HG03095 (cell line): ENCODE results near the gene NRDE2.
A peak's percentile ranks its signal among the peaks of the same experiment; 100 is the strongest.

Source experiments
- ATAC-seq: cut with Tn5 transposase; IDR thresholded peaks from one replicate; pipeline ENCODE4 v1.9.1; 2021; ENCODE audit warnings: moderate library complexity; ENCODE audit not compliant: unreplicated experiment

Gene NRDE2

DNA sequence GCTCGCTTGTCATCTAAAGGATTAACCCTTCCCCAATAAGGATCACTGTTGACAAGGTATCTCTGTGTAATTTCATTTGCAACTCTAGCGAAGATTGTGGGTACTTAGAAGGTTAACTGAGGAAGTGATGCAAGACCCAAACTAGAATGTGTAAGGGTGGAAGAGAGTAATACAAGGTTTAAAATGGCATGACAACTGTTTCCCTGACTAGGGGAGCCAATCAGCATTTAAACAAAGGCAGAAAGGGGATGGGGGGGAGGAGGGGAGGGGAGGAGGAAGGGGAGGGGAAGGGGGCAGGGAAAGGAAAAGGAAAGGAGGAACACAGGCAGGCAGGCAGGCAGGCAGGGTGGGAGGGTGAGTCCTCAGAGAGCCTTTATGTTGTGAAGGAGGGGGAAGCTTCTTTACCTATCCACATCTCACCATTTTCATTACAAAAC, 31.1 kb downstream of the NRDE2 start:
- ATAC-seq = no peak

DNA sequence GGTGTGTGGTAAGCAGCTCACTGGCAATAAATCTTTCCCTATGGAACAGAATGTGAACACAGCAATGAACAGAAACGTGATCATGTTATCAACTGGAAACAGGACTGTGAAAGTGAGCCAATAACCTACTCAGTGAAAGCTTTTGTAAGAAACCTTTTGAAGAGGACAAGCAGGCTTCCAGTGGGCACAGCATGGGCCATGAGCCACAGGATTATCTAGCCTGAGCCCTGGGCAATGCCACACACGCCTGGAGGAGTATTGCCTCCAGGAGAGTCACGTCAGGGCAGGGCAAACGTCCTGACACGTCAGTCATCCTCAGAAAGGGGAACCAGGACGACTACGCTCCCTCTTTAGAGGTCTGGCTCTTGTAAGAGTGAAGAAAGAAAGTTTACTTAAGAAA, 32.3 kb downstream of the NRDE2 start:
- no peak for ATAC-seq

DNA sequence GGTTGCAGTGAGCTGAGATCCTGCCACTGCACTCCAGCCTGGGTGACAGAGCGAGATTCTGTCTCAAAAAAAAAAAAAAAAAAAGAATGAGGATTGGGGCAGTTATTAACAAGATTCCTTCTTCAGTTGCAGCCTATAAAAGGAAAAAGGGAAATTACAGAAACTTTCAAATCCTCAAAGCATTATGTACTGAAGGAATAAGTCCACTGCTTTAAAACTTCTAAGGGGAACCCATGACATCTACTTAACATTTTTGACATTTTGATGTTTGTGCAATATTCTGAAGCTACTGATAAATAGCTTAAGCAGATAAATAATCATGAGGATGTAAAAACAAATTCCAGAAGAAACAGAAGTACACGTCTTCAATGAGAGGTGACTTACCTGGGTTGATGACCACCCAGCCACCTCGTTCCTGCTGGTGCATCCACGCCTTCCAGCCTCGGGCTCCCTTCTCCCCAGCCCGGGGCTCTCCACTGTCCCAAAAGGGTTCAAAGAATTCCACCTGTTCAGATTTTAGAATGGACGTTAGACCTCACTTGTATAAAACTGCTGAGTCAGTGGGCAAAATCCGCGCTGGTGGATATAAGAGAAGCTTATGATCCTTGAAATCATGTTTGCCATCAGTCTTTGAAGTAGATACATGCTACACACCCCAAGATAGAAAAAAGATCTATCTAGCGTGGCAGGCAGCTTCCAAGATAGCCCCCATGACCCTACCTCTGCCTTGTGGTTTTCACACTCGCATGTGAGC, 33.7 kb downstream of the NRDE2 start:
- ATAC-seq = no peak

DNA sequence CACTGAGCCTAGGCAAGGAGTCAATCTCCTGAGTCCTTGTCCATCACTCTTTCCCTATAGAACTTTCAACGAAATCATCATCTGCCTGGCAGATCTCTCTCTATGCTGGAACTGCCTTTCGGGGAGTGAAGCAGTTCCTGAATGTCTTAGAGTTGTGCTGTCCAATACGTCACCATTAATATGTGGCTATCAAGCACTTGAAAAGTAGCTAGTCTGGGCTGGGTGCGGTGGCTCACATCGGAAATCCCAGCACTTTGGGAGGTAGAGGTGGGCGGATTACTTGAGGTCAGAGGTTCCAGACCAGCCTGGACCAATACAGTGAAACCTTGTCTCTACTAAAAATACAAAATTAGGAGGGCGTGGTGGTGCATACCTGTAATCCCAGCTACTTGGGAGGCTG, 35.1 kb downstream of the NRDE2 start:
- no peak for ATAC-seq

DNA sequence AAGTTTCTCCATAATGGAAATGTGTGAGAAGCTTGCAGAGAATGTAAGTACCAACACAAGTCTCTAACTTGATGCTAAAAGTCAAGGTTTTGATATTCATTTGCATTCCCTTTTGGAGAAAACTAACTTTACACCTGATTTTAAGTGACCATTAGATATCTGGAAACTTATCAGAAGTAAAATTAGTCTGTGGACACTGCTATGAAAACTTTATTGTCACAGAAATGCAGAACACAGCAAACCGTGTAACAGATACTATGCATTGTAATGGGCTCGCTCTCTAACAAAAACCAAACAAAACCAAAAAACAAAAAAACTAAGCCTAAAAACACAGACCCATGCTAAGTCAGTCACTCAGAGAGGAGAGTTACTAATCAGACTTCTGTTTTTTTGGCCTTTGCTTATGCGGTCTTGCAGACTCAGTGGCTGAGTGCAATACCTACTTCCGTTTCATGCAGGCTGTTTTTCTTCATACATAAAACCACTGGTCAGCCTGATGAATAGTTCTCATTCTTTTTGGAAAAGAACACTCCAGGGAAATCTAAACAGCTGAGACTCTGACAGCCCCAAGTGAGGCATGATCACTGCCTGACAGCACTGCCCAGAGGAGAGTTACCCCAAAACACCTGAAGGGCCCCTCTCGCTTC, 35.7 kb downstream of the NRDE2 start:
- no peak for ATAC-seq

DNA sequence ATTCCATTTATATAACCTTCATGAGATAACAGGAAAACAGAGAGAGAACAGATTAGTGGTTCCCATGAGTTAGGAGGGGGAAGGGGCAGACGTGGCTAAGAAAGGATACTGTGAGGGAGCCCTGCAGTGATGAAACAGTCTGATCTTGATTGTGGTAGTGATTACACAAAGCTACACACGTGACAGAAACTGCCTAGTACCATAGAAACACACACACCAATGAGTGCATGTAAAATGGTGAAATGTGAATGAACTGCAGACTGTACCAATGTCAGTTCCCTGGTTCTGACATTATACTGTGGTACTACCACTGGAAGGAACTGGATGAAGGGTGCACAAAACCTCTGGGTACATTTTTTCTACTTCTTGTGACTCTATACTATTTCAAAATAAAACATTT, 36.9 kb downstream of the NRDE2 start:
- no peak for ATAC-seq

DNA sequence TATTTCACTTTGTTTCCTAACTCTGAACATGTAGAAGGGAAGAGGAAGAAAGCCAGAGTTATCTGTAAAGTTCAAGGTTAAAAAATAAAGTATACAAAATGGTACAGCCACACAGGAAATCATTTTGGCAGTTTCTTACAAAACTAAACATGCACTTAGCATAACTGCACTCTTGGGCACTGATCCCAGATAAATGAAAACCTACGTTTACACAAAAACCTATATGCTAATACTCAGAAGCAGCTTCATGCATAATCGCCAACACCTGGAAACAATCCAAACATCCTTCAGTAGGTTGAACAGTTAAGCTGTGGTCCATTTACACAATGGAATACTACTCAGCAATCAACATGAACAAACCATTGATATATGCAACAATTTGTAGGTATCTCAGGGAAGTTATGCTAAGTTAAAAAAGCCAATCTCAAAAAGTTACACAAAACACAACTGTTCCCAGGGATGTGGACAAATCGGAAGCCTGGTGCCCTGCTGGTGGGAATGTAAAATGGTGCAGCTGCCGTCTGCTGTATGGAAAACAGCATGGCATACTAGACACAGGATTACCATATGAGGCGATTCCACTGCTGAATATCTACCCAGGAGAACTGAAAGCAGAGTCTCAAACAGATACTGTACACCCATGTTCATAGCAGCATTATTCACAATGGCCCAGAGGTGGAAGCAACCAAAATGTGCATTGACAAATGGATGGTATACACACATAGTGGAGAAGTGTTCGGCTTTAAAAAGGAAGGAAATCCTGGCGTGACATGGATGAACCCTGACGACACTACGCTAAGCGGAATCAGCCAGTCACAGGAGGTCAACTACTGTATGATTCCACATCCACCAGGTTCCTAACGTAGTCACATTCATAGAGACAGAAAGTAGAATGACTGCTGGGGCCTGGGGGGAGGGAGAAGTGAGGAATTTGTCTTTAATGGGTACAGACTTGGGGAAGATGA, 37.7 kb downstream of the NRDE2 start:
- no peak for ATAC-seq

DNA sequence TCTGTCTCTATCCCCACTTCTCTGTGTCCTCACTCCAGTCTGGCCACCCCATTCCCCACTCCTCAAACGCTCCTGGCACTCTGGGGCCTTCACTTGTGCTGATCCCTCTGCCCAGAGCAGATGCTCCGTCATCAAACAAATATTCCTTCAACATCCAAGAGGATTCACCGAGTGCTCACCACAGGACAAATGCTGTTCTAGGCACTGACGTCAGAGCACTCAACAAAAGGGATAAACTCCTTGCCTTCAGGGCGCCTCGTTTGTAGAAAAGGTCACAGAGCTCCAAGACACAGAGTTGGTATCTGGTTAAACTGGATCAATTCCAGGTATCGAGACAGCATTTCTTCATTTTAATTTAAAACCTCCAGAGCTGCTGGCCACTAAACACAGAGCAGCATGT, 40.0 kb downstream of the NRDE2 start:
- no peak for ATAC-seq

DNA sequence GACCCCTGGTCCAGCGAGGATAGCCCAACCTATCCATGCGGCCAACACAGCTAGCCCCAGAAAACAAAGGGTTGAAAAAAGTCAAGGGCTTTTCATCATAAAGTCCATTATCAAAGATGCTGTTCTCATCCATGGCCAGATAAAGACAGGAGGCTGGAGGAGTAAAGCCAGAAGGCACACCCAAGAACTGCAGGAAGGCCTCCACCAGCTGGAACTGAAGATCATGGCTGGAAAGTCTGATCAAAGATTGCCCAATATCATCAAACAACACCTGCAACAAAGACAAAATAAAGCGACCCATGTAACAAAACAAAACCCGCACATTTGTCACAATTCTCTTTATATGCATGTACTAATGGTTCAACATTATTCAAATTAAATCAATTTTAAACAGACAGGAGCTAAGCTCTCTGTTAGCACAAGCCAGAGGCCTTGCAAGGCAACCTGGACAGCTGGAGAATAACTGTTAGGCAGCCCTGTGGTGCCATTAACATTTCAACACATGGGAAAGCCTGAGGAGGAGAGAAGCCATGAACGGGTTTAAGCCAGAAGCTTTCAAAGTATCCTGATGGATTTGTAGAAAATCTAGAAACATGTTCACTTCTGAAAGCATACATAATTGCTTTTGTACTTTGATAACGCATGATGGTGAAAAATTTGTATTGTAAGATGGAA, 41.3 kb downstream of the NRDE2 start:
- no peak for ATAC-seq

DNA sequence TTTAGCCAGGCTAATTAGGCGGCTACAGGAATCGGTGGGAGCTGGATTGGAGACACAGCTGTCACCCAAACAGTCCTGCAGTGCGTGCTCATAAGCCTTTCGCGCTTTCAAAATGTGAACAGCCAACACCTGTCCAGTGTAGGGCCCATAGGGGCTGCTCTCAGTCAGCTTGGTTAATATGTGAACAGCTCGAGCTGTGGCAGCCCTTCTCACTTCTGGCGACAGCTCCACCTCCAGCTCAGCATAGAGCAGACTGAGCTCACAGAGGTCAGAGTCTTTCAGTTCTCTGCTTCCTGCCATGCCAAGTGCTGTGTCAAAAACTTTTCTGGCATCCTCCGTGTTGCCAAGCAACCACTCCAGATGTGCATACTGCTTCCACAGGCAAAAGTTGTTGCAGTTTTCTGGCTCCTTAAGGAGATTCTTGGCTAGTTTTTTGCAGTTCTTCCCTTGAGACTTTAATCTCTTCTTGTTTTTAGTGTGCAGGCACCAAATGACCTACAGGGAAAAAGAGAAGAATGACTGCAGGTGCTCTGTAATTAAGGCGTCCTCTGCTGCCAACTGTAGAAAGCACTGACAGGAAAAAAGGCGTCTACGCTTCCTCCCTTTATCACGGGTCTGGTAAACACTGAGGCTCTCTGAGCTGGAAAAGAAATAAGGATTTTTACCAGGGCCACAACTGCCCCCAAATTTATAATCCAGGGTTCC, 42.9 kb downstream of the NRDE2 start:
- peak; percentile 99 for ATAC-seq

DNA sequence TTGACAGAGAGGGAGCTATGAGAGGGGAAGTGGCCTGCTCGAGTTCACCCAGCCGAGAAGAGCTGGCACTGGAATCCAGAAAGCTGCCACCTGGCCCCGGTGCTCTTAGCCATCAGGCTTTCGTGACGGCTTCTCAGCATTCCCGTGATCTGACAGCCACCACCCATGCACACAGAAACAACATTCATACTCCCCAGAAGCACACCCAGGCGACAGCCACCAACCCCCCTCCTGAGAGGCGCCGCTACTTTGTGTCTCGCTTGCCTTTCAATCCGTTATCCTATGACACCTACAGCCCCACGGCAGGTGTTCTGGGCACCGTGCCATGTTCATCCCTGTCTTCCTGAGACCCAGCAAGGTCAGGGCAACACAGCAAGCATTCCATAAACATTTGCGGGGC, 44.0 kb downstream of the NRDE2 start:
- no peak for ATAC-seq

DNA sequence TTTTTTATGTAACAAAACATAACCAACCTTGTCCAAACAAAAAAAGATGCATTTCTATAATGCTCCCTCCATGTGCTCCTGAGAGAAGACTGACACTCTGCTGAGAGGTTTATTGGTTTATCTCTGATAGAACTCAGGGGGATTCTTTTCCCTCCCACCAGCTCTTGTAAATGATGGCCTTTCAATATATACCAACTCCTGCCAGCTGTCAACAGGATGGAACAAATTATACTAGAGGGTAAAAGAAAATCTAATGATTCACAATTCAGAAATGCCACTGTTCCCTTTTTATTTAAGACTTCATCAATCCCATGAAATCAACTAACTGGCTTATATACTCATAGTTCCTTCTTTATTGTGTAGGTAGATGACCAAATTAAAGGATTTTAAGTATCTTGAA, 50.0 kb downstream of the NRDE2 start:
- ATAC-seq = no peak

DNA sequence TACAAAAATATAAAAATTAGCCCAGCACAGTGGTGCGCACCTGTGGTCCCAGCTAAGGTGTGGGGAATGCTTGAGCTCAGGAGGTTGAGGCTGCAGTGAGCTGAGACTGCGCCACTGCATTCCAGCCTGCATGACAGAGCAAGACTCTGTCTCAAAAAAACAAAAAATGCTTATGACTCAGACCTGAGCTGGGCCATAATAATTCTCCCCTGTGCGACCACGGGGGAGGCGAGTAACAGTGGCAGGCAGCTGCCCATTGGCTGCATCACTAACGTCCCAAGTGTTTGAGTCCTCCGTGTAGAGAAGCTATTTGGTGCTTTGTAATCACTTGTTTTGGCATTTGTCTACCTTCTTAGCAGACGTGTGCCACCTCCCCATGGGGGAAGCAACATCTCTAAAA, 50.5 kb downstream of the NRDE2 start:
- no peak for ATAC-seq

DNA sequence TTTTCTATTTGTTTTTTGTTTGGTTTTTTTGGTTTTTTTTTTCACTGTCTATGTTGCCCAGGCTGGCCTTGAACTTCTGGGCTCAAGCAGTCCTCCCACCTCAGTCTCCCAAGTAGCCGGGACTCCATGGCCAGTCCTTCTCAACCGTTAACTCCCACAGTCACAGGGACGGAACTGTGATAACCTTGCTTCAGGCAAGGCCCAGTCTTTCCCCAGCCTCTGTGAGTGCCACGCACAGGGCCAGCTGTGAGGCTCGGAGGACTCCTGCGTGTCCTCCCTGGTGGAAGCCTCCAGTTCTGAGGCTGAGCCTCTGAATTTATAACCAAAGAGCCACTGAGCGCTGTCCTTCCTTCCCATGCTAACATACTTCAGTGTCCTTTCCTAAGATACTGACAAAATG, 51.6 kb downstream of the NRDE2 start:
- no peak for ATAC-seq

DNA sequence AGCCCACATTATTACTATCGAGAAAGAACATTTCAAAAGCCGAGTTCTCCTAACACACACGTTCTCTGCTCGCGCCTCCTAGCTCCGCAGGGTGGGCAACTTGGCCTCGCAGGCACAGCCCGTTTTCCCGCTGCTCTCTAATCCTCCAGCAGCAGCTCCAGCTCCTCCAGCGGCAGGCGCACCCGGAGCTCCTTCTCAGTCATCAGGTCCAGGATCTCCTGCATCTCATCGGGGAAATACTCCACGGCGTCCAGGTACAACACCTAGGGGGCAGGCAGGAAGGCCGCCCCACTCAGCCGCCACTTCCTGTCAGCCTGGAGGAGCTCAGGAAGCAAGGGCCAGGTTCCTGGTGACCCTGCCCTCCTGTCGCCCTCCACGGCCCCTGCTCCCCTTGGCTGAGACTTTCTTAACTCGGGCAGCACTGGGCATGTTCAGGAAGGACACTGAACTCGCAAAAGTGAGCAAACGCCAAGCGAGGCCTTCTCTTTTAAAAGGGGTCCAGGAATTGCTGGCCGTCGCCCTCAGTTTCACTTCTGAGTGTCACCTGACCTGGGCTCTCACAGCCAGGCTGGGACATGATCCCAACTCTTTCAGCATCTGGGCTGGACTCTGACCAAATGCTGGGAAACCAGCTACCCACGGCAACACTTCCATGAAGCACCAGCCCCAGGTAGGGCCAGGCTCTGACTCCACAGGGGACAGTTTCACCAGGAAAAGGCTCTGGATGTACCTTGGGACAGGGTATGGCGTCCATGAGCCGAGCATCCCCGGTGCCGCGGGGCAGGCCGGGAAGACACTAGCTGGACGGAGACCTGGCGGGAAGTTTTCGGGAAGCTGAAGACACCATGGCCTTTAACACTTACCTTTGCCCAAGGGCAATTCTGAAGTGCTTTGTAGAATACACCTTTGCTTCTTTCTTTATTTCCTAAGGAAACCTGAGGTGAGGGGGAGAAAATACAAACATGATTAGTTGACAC, 53.3 kb downstream of the NRDE2 start:
- no peak for ATAC-seq

DNA sequence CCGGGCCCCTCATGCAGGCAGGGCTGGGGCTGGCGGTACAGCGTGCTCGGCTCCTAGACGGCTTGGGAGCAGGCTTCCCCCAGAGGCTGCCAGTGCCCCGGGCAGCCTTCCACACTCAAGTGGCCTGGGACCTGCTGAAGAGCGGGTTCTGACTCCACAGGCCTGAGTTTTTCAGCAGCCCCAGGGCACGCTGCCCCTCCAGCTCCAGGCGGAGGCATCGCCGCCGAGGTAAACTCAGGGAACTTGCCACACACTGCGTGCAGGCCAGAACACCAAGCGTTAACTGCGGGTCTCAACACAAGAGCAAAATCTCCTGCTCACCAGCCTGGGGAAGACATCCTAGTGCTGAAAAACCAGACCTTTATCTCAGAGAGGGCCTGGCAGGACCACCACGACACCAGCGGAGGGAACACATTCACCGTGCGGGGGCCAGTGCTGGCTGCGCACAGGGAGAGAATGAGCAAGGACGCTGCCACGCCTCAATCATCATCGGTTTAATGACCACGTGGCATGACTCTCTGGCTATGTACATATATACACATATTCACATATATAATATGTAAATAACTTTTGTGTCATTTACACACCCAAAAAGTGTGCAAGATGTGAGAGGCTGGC, 54.1 kb downstream of the NRDE2 start:
- ATAC-seq = no peak

DNA sequence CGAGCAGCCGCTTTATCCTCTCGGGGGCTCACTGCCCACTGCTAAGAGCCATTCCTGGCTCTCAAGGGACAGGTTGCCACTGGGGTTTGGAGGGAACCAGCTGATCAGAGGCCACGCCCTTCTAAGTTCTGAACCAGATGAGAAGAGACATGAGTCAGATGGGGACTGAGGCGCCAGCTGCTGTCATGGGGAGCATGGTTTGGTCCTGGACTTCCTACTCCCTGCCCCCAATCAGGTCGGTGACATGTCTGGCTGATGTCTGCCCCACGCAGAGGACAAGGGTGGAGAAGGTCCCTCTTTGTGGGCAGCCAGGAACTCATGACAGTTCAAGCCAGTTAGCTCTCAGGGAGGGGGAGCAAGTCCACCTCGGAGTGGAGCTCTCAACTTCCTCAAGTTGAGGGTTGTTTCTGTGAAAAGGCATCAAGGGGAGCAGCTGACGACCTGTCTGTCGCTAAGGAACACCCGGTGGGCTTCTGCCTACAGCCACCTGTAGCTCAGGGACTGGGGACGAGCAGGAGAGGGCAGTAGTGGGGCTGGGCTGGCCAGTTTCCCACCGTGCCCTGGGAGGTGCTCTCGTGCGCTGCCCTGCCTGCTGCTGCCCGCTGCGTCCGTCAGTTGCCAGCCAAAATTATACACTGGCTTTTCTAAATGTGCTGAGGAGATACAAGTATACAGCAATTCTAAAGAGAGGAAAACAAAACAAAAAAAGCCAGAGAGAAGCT, 54.9 kb downstream of the NRDE2 start:
- ATAC-seq = no peak

DNA sequence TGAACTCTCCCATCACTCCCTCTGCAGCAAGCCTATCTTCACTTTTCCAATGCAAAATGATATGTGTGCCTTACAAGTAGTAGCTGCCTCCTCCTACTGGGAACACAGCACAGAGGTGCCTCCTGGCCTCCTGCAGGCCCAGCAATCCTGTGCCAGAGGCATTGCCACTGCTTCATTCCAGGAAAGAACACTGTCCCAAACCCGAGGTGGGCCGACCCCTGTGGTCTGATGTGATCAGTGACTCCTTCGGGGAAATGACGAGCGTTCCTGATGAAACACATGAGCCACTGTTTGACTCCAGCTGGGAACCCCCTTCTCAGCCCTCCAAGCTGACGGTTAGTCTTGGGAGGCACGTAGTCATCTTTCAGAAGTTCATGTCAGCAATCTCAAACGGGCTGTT, 55.9 kb downstream of the NRDE2 start:
- no peak for ATAC-seq
